ENCODE data around the gene CYTH1. TPM values are rescaled to one million over a fixed set of nuclear protein-coding genes. Genes with fewer than 3 reads are reported as not detected.
A peak's percentile ranks its signal among the peaks of the same experiment; 100 is the strongest.

The CYTH1 gene
- total and polyA plus RNA-seq, 4 donors: 15.4 to 32.1 (median 20.6) TPM

DNA sequence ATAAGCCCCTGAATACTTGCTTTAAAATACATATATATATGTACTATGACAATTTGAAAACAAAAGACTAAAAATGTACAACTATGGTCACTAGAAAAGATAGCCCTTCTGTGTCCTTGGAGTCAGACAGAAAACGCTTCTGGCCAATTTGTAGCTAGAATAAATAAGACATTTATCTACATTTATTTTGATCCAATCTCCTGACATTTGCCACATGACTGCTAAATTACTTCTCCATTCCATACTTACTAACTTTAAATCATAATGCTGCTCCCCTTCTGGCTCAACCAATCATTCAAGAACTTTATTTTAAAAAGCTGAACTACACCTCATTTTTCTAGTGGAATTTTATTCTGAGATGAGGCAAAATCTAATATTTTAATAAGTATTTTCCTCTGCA, 65.8 kb downstream of the CYTH1 start:
- Histone ChIP-seq H3K36me3 (ENCODE audit: control insufficient read depth in 4 of 4, insufficient read depth in 3 of 4, low read depth in 1 of 4, low read length in 3 of 4) (no peaks in the 10 kb centered on the region), H3K27ac (ENCODE audit: low read depth in 1 of 2, low read length in 2 of 2) (peak overlapping the region in 1 of 2 donors; percentile 76), H3K9ac (ENCODE audit: low read depth in 1 of 2, low read length in 2 of 2) (no peak overlapping the region), H3K4me1 (ENCODE audit: control insufficient read depth in 4 of 4, insufficient read depth in 4 of 4, low read length in 3 of 4) (peaks cover 13 to 47% (median 39%) of the 10 kb centered on the region in 4 donors), H3K27me3 (ENCODE audit: control insufficient read depth in 4 of 4, insufficient read depth in 4 of 4, low read length in 3 of 4) (no peaks in the 10 kb centered on the region), H3K4me3 (ENCODE audit: low read depth in 1 of 3, low read length in 3 of 3) (no peak overlapping the region), H3K9me3 (ENCODE audit: control insufficient read depth in 4 of 4, low read length in 3 of 4) (no peaks in the 10 kb centered on the region)
- TF ChIP-seq, protein P1, sequence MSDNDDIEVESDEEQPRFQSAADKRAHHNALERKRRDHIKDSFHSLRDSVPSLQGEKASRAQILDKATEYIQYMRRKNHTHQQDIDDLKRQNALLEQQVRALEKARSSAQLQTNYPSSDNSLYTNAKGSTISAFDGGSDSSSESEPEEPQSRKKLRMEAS (IDR thresholded peaks at IDR 0.05): no peak
- TF ChIP-seq TAF1 (conservative IDR thresholded peaks at IDR 0.05) (no peak), HNF4A (conservative IDR thresholded peaks at IDR 0.05) (no peak), EGR1 (IDR thresholded peaks at IDR 0.05; ENCODE audit: low read depth in 2 of 2) (no peak), RXRA (IDR thresholded peaks at IDR 0.05) (no peak), RAD21 (IDR thresholded peaks at IDR 0.05) (no peak), SP1 (IDR thresholded peaks at IDR 0.05) (no peak), FOXA1 (IDR thresholded peaks at IDR 0.05) (no peak), FOXA2 (IDR thresholded peaks at IDR 0.05) (no peak), GABPA (IDR thresholded peaks at IDR 0.05 in 1 of 2, conservative IDR thresholded peaks at IDR 0.05 in 1 of 2) (no peak), NR2F2 (IDR thresholded peaks at IDR 0.05) (no peak), YY1 (IDR thresholded peaks at IDR 0.05) (no peak), JUND (IDR thresholded peaks at IDR 0.05) (no peak)
- TF ChIP-seq, protein P2, sequence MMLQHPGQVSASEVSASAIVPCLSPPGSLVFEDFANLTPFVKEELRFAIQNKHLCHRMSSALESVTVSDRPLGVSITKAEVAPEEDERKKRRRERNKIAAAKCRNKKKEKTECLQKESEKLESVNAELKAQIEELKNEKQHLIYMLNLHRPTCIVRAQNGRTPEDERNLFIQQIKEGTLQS (IDR thresholded peaks at IDR 0.05): no peak
- TF ChIP-seq, protein P3, sequence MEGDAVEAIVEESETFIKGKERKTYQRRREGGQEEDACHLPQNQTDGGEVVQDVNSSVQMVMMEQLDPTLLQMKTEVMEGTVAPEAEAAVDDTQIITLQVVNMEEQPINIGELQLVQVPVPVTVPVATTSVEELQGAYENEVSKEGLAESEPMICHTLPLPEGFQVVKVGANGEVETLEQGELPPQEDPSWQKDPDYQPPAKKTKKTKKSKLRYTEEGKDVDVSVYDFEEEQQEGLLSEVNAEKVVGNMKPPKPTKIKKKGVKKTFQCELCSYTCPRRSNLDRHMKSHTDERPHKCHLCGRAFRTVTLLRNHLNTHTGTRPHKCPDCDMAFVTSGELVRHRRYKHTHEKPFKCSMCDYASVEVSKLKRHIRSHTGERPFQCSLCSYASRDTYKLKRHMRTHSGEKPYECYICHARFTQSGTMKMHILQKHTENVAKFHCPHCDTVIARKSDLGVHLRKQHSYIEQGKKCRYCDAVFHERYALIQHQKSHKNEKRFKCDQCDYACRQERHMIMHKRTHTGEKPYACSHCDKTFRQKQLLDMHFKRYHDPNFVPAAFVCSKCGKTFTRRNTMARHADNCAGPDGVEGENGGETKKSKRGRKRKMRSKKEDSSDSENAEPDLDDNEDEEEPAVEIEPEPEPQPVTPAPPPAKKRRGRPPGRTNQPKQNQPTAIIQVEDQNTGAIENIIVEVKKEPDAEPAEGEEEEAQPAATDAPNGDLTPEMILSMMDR (IDR thresholded peaks at IDR 0.05; ENCODE audit: low read depth, low read length, missing input control): no peak
- TF ChIP-seq, protein P4, sequence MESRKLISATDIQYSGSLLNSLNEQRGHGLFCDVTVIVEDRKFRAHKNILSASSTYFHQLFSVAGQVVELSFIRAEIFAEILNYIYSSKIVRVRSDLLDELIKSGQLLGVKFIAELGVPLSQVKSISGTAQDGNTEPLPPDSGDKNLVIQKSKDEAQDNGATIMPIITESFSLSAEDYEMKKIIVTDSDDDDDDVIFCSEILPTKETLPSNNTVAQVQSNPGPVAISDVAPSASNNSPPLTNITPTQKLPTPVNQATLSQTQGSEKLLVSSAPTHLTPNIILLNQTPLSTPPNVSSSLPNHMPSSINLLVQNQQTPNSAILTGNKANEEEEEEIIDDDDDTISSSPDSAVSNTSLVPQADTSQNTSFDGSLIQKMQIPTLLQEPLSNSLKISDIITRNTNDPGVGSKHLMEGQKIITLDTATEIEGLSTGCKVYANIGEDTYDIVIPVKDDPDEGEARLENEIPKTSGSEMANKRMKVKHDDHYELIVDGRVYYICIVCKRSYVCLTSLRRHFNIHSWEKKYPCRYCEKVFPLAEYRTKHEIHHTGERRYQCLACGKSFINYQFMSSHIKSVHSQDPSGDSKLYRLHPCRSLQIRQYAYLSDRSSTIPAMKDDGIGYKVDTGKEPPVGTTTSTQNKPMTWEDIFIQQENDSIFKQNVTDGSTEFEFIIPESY (IDR thresholded peaks at IDR 0.05): no peak
- TF ChIP-seq, protein P5, sequence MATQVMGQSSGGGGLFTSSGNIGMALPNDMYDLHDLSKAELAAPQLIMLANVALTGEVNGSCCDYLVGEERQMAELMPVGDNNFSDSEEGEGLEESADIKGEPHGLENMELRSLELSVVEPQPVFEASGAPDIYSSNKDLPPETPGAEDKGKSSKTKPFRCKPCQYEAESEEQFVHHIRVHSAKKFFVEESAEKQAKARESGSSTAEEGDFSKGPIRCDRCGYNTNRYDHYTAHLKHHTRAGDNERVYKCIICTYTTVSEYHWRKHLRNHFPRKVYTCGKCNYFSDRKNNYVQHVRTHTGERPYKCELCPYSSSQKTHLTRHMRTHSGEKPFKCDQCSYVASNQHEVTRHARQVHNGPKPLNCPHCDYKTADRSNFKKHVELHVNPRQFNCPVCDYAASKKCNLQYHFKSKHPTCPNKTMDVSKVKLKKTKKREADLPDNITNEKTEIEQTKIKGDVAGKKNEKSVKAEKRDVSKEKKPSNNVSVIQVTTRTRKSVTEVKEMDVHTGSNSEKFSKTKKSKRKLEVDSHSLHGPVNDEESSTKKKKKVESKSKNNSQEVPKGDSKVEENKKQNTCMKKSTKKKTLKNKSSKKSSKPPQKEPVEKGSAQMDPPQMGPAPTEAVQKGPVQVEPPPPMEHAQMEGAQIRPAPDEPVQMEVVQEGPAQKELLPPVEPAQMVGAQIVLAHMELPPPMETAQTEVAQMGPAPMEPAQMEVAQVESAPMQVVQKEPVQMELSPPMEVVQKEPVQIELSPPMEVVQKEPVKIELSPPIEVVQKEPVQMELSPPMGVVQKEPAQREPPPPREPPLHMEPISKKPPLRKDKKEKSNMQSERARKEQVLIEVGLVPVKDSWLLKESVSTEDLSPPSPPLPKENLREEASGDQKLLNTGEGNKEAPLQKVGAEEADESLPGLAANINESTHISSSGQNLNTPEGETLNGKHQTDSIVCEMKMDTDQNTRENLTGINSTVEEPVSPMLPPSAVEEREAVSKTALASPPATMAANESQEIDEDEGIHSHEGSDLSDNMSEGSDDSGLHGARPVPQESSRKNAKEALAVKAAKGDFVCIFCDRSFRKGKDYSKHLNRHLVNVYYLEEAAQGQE (IDR thresholded peaks at IDR 0.05): no peak
- no peak for DNase-seq (ENCODE audit: low spot score)
- 8% methylated on average over 1 of the region's 1 CpG for WGBS
